ENCODE data around the gene BEST1. TPM values are rescaled to one million over a fixed set of nuclear protein-coding genes. Genes with fewer than 3 reads are reported as not detected.
"Not testable (repeated sequence)": the region's sequence is repeated elsewhere in the genome, so short reads cannot be mapped to it uniquely, and the experiment has no call there.

The BEST1 gene
- polyA plus RNA-seq, 1 donor: 2.5 TPM

DNA sequence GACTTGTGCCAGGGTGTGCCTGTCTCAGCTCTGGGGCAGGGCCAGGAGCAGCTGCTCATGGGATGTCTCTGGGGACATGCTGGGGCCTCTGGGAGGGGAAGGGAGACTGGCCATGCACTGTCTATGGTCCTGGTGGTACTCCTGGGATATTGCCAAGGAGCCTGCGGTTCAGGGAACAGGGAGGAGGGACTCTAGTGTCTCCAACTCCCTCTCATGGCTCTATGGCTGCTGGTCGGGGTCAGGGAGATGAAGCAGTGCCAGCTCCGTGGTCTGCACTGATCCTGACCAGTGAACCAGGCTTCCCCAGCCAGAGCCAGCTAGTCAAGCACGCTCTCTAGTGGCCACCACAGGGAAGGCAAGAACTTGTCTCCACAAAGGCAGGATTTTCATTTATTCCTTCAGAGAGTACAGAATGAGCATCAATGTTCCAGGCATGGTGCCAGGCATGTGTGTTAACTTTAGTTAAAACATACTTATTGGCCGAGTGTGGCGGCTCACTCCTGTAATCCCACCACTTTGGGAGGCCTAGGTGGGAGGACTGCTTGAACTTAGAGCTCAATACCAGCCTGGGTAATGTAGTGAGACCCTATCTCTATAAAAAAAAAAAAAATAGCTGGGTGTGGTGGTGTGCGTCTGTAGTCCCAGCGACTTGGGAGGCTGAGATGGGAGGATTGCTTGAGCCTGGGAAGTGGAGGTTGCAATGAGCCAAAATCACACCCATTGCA, 2.5 kb upstream of the BEST1 start:
- DNase-seq (ENCODE audit: low read depth): peak; percentile 94

GRCh38 chr11:61948505-61948904, 1.6 kb upstream of the BEST1 start:
- DNase-seq (ENCODE audit: low read depth): no peak

- DNase-seq (ENCODE audit: low read depth): peak; percentile 68
These were observed 749 bp upstream of the BEST1 start for GRCh38 chr11:61949169-61950034.

DNA sequence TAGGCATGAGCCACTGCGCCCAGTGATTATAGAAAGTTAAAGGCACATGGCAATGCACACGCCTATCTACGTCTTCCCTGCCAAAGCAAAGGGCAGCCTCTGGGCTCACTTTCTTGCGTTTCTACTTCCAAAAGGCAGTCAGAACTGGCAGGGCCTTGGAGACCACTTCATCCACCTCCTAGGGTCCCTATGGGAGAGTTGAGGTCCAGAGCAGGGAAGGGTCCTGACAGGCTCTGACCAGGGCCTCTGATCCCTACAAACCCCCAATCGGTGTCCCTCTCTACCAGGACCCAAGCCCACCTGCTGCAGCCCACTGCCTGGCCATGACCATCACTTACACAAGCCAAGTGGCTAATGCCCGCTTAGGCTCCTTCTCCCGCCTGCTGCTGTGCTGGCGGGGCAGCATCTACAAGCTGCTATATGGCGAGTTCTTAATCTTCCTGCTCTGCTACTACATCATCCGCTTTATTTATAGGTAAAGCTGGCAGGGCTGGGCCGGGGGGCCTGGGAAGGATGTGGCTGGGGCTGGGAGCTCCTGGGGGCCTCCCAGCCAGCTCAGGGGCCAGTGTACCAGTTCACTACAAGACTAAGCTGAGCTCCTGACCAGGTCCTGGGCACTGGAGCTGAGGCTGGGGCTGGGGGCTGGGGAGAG, 1.5 kb downstream of the BEST1 start:
- DNase-seq (ENCODE audit: low read depth): no peak

GRCh38 chr11:61952882-61953281, 2.7 kb downstream of the BEST1 start:
- DNase-seq (ENCODE audit: low read depth): no peak

- DNase-seq (ENCODE audit: low read depth): not testable (repeated sequence)
These were observed 3.5 kb downstream of the BEST1 start for GRCh38 chr11:61953632-61954031.

DNA sequence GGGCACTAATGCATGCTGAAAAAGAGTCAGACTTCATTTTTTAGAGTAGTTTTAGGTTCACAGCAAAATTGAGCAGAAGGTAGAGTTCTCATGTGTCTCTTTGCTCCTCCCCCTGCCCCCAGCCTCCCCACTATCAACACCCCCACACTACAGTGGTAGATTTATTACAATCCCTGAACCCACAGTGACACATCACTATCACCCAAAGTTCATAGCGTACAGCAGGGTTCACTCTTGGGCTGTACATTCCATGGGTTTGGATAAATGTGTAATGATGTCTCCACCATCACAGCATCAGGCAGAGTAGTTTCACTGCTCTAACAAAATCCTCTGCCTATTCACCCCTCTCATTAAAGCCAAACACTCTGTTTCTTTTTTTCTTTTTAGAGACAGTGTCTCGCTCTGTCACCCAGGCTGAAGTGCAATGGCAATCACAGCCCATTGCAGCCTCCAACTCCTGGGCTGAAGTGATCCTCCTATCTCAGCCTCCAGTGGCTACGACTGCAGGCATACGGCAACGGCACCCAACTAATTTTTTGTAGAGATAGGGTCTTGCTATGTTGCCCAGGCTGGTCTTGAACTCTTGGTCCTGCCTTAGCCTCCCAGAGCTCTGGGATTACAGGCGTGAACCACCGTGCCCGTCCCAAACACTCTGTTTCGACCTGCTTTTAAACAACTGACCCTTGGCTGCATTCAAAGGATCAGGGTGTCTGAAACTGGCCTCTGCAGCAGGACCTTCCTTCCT, 4.1 kb downstream of the BEST1 start:
- no peak for DNase-seq (ENCODE audit: low read depth)

DNA sequence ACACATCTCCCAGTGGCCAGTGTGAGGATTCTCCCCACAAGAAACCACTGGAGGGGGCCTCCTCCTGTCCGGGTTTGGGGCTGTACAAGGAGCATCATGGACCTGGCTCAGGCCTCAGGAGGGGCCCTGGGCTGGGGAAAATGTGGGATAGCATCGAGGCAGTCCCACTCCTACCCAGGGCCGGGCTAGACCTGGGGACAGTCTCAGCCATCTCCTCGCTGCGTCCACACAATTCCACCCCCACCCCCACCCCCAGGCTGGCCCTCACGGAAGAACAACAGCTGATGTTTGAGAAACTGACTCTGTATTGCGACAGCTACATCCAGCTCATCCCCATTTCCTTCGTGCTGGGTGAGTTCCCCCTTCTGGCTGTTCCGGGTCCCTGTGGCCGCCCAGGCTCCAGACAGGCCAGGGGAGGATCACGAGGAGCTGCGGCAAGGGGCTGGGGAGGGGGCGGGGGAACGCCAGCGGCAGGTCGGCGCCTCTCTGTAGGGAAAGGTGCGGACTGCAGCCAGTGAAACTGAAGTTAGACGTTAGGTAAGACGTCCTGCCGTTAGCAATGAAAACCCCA, 4.8 kb downstream of the BEST1 start:
- no peak for DNase-seq (ENCODE audit: low read depth)

DNA sequence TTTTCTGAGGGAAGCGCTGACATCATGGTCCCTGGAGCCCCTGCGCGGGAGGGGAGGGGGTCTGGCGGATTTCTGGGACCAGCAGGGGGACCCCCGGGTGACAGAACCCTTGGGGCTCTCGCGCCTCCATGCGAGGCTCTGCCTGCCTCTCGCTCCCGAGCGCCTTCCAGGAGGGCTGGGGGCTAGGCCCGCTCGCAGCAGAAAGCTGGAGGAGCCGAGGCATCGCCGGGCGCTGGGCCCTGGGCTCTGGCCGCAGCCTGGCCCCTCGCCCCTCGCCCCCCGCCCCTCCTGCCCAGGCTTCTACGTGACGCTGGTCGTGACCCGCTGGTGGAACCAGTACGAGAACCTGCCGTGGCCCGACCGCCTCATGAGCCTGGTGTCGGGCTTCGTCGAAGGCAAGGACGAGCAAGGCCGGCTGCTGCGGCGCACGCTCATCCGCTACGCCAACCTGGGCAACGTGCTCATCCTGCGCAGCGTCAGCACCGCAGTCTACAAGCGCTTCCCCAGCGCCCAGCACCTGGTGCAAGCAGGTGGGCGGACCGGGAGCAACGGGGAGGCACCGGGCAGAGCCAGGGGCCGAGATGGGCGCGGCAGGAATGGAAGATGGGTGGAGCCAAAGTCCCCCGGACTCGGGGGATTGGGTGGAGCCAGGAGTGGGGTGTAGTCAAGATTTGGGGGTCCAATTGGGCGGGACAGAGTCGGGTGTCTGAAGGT, 5.4 kb downstream of the BEST1 start:
- no peak for DNase-seq (ENCODE audit: low read depth)

DNA sequence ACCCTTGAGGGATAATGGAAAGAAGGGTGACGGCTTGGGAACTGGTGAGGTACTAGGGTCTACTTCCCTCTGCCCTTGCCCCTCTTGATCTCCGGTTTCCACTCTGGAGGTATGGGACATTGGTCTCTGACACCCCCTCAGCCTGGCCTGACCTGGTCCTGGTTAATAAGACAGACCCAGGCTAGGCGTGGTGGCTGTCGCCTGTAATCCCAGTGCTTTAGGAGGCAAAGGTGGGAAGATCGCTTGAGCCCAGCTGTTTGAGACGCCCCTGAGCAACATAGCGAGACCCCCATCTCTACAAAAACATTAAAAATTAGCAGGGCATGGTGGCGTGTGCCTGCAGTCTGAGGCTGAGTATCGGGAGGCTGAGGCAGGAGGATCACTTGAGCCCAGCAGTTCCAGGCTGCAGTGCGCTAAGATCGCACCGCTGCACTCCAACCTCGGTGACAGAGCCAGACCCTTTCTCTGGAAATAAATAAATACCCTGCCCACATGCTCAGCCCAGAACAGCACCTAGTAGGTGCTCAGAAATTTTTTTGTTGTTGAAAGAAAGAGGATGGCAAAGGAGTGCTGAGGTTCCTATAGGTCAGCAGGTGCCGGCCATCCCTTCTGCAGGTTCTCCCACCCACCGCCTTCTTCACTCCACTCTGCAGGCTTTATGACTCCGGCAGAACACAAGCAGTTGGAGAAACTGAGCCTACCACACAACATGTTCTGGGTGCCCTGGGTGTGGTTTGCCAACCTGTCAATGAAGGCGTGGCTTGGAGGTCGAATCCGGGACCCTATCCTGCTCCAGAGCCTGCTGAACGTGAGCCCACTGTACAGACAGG, 6.3 kb downstream of the BEST1 start:
- no peak for DNase-seq (ENCODE audit: low read depth)

DNA sequence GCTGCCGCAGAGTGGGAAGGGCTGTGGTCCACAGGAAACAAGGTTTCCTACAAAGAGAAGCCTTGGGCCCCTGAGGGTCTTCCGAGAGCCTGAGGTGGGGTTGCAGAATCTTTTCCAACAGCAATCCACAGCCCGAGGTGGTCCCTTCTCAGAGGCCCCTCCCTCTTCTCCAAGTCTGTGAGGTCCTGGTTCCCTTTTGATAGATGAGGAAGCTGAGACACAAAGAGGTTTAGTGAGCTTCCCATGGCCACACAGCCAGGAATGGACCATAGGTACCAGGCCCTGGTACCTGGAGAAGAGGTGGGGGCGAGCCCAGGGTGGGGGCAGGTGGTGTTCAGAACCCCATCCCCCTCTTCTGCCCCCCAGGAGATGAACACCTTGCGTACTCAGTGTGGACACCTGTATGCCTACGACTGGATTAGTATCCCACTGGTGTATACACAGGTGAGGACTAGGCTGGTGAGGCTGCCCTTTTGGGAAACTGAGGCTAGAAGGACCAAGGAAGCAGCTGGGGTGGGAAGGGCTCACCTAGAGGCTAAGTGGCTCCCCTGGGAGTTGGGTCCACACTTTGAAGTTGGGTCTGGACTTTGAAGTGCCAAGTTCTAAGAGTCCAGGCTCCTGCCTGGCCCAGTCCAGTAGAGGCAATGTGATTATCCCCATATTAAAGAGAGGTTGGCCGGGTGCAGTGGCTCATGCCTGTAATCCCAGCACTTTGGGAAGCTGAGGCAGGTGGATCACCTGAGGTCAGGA, 7.0 kb downstream of the BEST1 start:
- DNase-seq (ENCODE audit: low read depth): no peak

DNA sequence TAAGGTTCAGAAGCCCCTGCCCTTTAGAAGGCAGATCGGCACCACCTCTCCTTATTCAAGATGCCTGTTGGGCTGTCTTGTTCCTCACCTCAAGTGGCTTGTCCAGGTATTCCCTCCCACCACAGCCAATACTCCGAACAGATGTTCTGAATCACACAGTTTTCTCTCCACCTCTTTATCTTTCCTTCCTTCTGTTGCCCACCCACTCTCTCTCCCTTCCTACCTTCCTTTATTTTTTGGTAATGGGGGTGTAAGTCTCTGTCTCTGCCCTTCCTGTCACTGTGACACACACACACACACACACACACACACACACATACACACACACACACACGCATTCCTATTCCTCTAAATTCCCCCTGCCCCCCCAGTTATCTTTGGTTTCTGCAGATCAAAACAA, 8.4 kb downstream of the BEST1 start:
- DNase-seq (ENCODE audit: low read depth): no peak

DNA sequence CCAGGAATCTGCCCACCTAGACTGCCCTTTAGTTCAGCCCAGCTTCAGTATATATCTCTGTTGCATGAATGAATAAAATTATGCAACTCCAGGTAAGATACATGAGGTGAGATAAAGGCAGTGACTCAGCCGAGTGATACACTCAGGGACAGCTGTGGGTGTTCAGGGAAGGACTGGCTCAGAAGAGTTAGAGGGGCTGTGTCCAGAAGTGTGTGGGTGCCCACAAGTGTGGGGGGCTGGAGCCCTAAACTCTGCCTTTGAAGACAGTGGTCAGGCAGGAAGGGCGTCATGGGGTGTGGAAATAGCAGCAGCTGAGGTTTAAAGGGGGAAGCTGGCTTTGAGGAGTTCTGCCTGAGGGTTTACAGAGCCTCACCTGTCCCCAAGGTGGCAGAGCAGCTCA, 9.0 kb downstream of the BEST1 start:
- DNase-seq (ENCODE audit: low read depth): no peak

- DNase-seq (ENCODE audit: low read depth): no peak
These were observed 9.5 kb downstream of the BEST1 start for GRCh38 chr11:61959678-61960077.

- DNase-seq (ENCODE audit: low read depth): no peak
These were observed 10.4 kb downstream of the BEST1 start for GRCh38 chr11:61960532-61960931.

GRCh38 chr11:61961570-61962212, 11.5 kb downstream of the BEST1 start:
- no peak for DNase-seq (ENCODE audit: low read depth)

- no peak for DNase-seq (ENCODE audit: low read depth)
These were observed 12.3 kb downstream of the BEST1 start for GRCh38 chr11:61962213-61963015.

DNA sequence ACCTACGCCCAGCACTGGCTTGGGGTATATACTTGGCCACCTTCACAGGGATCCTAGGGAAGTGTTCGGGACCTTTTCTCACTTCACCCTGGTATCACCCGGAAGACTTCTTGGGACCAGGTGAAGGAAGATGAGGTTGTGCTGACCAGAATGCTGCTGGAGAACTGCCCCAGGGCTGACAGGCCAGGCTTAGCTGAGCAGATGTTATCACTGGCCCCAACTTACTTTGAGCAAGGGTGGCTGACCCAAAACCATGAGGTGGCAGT, 12.8 kb downstream of the BEST1 start:
- no peak for DNase-seq (ENCODE audit: low read depth)

Measured in forelimb muscle (tissue), 1 donor.